ENCODE data around the gene LRFN4.
"Not testable (repeated sequence)": the region's sequence is repeated elsewhere in the genome, so short reads cannot be mapped to it uniquely, and the experiment has no call there.

The LRFN4 gene

DNA sequence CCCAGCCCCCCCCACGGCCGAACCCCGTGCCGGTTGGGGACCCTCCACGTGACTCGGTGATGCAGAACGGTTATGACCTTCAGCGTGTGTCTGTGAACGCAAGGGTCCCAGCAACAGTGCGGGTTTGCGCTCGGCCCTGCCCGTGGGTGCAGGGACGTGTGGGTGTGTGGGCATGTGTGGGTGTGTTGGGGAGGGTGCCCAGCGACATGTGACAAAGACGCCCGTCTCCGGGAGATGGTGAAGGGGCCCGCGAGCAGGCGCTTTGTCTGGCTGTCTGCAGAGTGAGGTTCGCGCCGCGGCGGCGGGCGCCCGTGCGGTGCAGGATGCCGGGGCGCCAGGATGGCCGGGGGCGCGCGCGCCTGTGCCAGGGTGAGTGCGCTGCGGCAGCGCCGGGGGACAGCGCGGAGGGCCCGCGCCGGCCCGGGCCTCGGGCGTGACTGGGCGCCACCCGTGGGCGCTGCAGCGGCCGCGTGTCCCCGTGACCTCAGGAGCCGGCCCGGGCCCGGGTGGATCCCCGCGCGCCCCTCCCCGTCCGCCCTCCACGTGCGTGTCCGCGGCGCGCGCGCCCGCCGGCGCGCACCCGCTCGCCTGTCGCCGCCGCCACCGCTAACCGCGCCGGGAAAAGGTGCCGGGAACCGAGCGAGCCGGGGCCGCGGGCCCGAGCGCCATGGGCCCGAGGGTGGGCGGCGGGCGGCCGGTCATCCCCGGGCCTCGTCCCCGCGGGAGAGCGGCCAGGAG, at the start of gene LRFN4:
TSS of gene LRFN4 (plus strand) at position 569 of the 738 bp plus-strand sequence. CDS start 681 bp downstream, outside the sequence.
- DNase-seq = peak; percentile 56

DNA sequence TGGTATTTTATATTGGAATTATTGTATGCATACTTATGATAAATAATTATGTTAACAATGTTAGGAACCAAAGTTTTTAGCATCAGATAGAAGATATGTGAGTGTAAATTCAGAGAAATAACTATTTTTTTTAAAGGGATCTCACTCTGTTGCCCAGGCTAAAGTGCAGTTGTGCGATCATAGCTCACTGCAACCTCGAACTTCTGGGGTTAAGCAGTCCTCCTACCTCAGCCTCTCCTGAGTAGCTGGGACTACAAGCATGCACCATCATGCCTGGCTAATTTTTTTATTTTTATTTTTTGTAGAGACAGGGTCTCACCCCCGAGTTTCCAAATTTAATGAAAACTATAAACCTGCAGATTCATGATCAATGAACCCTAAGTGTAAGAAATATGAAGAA, 47.3 kb upstream of the LRFN4 start:
- DNase-seq = no peak

DNA sequence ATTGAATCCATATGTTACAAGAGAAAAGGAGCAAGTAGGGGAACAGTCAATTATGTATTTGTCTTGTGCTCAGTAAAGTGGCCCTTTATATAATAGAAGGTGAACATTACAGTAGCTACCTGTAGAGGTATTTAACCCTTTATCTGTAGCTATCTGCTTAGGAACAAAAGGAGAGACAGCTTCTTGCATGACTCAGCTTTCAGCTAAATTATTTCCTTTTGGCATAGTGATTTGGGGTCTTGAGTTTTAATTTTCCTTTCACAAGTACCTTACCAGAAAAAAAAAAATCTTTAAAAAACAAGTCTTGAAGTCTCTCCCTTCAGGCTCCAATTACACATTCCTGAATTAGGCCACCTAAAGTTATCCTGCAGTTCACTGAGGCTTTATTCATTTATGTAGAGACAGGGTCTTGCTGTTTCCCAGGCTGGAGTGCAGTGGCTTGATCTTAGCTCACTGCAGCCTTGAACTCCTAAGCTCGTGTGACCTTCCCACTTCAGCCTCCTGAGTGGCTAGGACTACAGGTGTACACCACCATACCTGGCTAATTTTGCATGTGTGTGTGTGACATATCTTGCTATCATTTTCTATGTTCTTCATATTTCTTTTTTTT, 46.2 kb upstream of the LRFN4 start:
- DNase-seq = no peak

DNA sequence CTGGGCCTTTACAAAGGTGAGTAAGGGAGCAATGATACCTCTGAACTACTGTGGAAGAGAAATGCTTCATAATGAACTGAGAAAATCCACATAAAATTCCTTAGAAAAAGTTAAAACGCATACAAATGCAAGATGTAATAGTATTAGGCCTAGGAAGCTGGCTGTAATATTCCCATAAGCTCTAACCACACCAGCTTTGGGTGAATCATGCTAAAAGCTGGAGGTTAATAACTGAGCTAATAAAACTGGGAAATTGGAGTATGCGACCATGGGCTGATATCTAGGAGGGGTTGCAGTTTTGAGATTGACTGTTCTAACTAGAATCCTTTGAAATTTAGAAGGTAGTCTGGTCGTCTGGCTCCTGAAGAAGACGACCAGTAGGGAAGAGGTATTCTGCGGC, 42.2 kb upstream of the LRFN4 start:
- DNase-seq = no peak

DNA sequence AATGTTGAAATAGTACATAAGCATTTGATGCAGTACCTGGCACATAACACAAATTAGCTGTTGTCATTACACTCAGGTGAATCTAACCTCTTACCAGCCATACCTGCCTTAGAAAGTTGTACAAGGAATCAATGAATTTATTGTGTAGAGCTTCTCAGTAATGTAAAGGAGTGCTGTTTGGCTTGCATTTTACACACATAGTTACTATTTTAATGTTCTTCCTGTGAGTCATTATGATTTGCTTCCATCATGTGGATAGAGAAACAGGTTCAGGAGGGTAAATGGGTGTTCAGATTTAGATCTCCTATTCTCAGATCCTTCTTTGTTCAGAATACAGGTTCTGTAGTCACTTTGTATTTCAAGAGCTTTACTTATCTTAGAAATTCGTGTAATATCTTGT, 41.2 kb upstream of the LRFN4 start:
- DNase-seq = no peak

DNA sequence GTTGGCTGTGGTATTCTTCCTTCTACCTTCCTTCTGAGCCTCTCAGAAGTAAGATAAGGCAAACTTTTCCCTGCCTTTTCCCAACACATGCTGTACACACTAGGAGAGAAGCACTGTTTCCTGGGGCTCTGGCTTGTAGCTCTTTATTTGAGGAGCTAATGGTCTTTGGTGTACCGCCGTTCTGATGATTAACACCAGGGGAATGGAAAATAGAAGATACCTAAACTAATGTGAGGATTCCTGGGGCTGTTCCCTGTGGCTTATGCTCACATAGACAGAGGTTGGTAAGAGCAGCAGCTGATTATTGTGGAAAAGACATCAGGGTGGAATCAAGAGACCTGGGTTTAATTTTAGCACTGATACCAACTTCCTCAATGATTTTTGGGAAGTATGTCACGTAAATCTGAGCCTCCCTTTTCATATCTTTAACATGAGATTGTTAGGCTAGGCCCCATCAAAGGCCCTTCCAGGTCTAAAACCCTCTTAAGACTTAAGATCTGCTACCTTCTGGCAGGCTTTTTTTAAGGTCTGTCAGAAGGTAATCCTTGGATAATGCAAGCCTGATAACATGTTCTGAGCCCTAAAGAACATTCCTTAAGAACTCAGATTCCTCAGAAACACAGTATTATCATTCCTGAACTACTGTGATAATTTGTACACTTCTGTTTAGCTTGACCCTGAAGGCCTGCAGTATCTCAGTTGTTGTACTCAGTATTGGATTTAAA, 38.5 kb upstream of the LRFN4 start:
- DNase-seq = no peak

DNA sequence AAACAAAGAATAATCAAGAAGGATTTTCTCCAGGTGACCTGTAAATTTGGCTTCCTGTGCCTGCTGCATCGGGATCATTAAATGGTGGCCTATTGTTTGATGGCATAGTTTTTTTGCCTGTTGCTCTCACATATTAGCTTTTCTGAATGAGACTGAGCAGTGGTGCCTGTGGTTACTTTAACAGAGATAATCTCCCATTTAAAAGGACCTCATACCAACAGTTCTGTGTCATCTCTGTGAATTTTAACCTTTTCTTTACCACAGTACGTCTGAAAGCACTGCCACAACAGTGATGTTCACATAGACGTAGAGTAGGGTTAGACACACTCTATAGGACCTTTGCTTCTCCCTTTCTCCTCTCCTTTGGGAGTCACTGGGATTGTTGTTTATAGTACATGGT, 36.5 kb upstream of the LRFN4 start:
- no peak for DNase-seq

DNA sequence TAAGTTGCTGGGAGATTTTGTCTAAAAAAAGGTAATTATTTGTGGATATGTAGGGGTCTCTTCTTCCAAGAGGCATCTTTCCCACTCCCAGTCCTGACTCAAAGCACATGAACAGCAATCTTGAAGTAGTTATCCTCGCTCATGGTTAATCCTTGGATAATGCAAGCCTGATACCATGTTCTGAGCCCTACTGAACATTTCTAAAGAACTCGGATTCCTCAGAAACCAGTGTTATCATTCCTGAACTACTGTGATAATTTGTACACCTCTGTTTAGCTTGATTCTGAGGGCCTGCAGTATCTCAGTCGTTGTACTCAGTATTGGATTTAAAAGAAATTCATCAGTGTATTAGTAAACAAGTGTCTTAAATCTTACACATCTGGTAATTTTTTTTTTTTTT, 36.0 kb upstream of the LRFN4 start:
- DNase-seq = no peak

DNA sequence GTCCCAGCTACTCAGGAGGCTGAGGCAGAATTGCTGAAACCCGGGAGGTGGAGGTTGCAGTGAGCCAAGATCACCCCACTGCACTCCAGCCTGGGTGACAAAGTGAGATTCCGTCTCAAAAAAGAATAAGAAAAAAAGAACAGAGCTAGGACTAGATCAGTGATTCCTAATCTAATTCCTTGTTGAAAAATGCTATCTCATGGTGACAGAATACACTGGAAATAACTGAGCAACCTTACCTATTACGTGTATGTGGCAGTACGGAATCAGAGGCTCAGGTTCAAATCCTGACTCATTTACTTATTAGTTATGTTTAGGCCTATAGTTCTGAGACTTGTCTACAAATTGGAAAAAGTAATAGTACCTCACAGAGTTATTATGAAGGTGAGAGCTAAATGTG, 33.2 kb upstream of the LRFN4 start:
- DNase-seq = no peak

DNA sequence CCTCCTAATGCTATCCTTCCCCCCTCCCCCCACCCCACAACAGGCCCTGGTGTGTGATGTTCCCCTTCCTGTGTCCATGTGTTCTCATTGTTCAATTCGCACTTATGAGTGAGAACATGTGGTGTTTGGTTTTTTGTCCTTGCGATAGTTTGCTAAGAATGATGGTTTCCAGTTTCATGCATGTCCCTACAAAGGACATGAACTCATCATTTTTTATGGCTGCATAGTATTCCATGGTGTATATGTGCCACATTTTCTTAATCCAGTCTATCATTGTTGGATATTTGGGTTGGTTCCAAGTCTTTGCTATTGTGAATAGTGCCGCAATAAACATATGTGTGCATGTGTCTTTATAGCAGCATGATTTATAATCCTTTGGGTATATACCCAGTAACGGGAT, 32.3 kb upstream of the LRFN4 start:
- not testable (repeated sequence) for DNase-seq

DNA sequence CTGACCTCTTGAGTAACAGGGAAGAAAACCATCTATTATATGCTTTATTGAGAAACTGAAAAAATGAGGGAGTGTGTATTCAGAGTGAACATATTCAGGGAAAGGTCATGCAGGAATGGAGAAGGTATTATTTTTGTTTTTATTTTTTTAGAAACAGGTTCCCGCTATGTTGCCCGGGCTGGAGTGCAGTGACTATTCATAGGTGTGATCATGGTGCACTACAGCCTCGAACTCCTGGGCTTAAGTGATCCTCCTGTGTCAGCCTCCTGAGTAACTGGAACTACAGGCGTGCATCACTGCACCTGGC, 22.4 kb upstream of the LRFN4 start:
- DNase-seq = no peak

DNA sequence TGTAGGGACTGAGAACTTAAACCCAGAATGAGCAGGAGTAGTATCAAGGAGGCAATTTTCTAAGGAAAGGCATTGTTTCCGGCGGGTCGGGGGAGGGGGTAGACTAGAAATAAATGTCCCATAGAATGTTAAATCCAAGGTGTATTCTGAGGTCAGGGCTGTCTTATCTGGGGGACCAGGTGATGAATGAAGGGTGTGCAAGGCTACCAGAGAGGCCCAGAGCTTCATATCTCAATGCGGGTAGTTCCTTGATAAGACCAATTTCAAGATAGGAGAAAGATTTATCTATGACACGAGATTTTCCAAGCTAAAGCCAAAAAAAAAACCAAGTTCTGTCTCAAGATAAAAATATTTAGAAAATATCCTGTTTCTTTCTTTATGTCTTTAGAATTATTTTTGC, 21.9 kb upstream of the LRFN4 start:
- DNase-seq = no peak

DNA sequence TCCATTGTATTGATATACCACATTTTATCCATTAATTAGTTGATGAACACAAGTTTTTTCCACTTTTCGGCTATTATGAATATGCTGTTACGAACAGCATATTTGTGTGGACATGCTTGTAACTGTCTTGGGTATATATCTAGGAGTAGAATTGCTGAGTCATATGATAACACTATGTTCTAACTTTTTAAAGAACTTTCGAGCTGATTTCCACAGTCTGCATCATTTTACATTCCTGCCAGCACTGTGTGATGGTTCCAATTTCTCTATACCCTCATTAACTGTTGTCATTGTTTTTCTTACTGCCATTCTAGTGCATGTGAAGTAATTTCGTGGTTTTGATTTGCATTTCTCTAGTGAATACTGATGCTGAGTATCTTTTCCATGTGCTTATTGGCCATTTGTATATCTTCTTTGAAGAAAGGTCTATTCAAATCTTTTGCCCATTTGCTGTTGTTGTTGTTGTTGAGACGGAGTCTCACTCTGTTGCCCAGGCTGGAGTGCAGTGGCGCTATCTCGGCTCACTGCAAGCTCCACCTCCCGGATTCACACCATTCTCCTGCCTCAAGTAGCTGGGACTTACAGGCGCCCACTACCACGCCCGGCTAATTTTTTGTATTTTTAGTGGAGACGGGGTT, 21.0 kb upstream of the LRFN4 start:
- DNase-seq = no peak

DNA sequence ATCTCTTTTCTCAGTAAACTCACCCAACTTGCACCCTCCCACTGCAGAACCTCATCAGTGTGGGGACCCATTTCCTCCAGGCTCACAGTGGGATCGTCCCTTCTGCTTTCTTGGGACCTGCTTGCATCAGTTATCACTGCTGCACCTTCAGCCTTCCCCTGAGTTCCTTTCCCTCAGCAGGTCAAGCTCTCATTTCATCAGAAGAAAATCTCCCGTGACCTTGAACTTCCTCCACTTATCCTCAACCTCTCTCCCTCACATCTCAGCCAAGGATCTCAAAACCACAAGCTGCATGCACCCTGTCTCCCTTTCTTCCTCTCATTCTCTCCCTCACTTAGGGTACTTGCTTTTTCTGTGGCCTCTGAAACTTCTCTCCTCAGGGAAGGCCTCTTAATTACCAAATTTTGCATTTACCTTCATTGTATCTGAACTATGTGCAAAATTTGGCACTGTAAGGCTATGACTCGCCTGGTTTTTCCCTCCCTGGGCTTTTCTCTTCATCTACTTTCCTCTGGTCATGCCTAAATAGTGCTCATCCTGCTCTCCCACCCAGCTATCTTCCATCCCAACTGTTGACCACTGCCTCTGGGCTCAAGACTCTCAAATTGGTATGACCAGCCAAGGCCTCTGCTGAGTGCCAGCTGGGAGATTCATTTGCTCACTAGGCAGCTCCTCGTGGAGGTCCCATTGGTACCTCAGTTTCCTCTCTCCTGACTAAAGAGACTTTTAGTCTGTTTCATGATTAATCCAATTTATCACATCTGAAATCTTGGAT, 16.4 kb upstream of the LRFN4 start:
- no peak for DNase-seq

DNA sequence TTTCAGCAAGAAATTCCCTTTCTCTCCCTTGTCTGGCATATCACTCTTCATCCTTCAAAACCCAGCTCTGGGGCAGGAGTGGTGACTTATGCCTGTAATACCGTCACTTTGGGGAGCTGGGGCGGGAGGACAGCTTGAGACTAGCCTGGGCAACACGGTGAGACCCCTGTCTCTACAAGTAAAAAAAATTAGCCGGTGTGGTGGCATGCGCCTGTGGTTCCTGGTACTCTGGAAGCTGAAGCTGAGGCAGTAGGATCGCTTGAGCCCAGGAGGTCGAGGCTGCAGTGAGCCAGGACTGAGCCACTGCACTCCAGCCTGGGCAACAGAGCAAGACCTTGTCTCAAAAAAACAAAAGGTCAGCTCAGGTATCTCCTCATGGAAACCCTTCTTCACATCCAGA, 15.0 kb upstream of the LRFN4 start:
- no peak for DNase-seq

DNA sequence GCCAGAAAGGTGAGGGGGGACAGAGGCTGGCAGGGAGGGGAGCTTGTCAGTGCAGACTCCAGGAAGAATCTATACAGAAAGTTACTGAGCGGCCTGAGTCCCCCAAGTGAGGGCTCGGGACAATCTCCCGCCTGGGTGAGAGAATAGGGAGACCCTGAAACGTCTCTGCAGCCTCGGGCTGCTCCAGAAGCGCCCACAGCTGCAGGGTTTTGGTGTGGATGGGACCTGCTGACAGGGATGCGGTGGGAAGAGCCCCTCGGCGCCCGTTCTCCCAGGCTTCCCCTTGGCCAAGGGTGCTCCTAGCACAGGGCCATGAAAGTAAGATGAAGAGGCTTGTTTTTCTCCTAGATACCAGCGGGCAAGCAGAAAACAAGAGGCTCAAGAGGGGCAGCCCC, 14.4 kb upstream of the LRFN4 start:
- DNase-seq = no peak

DNA sequence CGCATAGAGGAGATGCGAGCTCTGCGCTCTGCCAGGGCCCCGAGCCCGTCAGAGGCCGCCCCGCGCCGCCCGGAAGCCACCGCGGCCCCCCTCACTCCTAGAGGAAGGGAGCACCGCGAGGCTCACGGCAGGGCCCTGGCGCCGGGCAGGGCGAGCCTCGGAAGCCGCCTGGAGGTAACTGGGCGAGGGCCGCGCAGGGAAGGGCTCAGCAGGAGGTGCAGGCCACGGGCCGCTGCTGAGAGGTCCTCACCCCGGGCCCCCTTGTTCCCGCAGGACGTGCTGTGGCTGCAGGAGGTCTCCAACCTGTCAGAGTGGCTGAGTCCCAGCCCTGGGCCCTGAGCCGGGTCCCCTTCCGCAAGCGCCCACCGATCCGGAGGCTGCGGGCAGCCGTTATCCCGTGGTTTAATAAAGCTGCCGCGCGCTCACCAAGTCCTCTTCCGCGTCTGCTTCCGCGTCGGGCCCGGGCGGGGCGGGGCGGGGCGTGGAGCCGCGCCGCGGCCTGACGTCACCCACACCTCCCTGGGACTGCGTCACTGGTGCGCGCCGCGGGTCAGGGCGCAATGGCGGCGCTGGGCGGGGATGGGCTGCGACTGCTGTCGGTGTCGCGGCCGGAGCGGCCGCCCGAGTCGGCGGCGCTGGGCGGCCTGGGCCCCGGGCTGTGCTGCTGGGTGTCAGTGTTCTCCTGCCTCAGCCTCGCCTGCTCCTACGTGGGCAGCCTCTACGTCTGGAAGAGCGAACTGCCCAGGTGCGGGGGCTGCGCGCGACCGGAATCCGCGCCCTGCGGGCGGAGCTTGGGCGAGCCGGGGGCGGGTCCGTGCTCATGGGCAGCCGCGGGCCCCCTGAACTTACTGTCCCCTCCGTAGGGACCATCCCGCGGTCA, 13.7 kb upstream of the LRFN4 start, which contains the start of gene RCE1:
TSS of gene RCE1 (plus strand) at position 546 of the 880 bp plus-strand sequence. CDS start at position 561, 15 bp downstream.
- peak; percentile 86 for DNase-seq

DNA sequence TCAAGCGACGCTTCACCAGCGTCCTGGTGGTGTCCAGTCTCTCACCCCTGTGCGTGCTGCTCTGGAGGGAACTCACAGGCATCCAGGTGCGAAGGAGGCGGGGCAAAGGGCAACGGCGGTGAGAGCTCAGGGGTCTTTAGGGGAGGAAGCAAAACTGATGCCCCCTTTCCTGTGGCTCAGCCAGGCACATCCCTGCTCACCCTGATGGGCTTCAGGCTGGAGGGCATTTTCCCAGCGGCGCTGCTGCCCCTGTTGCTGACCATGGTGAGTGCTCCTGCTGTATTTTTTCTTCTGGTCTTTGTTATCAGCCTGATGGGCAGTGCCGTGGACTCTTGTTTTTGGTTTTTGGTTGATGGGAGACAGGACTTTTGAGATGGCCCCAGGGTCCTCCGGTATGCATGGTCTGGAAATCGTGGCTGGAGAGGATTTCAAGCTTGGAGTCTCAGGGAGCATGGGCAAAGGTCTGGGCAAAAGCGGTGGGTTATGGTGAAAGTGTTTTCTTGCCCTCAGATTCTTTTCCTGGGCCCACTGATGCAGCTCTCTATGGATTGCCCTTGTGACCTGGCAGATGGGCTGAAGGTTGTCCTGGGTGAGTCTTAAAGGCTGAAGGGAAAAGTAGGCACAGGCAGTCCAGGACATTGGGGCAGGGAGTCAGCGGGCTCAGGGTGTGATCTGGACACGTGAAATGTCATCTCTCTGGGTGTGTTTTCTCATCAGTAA, 12.9 kb upstream of the LRFN4 start:
- DNase-seq = no peak

DNA sequence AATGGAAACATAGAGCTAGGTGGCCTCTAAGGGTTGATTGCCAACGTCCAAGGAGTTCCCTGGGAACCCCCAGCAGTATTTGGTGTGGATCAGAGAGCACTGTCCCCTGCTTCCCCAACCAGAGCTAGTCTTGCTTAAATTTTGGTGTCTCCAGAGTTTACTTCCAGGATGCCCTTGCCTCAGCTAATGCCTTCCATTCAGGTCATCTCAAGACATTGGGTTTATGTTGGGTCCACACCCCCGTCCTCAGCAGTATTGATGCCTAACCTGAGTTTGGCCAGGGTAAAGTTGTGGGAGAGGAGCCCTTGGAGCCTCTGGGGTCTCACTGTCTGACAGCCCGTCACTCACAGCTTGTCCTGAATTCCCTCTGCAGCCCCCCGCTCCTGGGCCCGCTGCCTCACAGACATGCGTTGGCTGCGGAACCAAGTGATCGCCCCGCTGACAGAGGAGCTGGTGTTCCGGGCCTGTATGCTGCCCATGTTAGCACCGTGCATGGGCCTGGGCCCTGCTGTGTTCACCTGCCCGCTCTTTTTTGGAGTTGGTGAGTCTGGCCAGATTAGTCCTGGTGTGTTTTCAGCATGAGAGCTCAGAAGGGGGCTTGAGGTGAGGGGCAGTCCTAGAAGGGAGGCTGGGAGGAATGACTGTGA, 12.2 kb upstream of the LRFN4 start:
- no peak for DNase-seq

DNA sequence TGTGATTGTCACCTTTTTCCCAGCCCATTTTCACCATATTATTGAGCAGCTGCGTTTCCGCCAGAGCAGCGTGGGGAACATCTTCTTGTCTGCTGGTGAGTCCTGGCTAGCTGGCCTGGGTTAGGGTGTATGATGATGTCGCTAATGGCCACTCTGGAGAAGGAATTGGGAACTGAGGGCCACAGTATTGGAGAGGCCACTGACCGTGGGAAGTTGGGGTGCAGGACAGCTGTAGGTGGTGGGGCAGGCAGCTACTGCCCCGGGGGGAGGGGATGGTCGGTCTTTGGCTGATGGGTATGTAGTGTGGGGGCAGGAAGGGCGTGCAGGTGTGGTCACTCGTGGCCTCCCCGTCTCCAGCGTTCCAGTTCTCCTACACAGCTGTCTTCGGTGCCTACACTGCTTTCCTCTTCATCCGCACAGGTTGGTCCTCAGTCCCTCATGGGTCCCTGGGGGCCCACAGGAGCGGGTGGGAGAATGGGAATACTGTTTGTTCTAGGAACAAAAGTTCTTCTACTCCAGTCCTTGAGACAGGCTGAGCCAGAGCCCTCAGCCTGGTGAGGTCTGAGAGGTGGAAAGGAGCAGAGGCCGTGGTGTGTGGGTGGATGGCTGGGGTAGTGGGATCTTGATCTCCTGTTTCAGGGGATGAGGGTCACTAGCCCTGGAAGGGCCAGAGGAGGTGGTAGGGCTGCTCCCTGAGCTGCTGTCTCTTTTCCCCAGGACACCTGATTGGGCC, 11.6 kb upstream of the LRFN4 start:
- DNase-seq = no peak
